KMS-11 (cell line): ENCODE data around the gene BCAS1.

ENCODE experiments used
- H2AFZ ChIP-seq: fragments of 200-600 bp; sonication (generic); 2 replicates; pipeline ENCODE4 v1.6.1; 2016; ENCODE audit warnings: antibody characterized with exemption, mixed run types, low read depth
- H3K27ac ChIP-seq: fragments of 200-600 bp; sonication (generic); 2 replicates; pipeline ENCODE4 v1.6.1; 2016; ENCODE audit warnings: mild to moderate bottlenecking, mixed run types
- H3K27me3 ChIP-seq: fragments of 200-600 bp; sonication (generic); 2 replicates; pipeline ENCODE4 v1.6.1; 2017; ENCODE audit warnings: mild to moderate bottlenecking, low read depth, mixed run types, moderate library complexity; ENCODE audit not compliant: insufficient read depth
- H3K36me3 ChIP-seq: fragments of 200-600 bp; sonication (generic); 2 replicates; pipeline ENCODE4 v1.6.1; 2017; ENCODE audit warnings: mild to moderate bottlenecking, mixed run types; ENCODE audit not compliant: insufficient read depth
- H3K4me1 ChIP-seq: fragments of 200-600 bp; sonication (generic); 2 replicates; pipeline ENCODE4 v1.6.1; 2016; ENCODE audit warnings: mild to moderate bottlenecking, low read depth, mixed run types; ENCODE audit not compliant: poor library complexity, severe bottlenecking
- H3K4me2 ChIP-seq: fragments of 200-600 bp; sonication (generic); 2 replicates; pipeline ENCODE4 v1.7.0; 2016; ENCODE audit warnings: mild to moderate bottlenecking, mixed run types
- H3K4me3 ChIP-seq: fragments of 200-600 bp; sonication (generic); IDR thresholded peaks from 2 replicates; pipeline ENCODE4 v1.6.1; 2017; ENCODE audit warnings: low read depth, low read length, mixed read lengths; ENCODE audit not compliant: insufficient read depth
- H3K79me2 ChIP-seq: fragments of 200-600 bp; sonication (generic); 2 replicates; pipeline ENCODE4 v1.6.1; 2016; ENCODE audit warnings: low read depth, mixed run types; ENCODE audit not compliant: insufficient read depth
- H3K9ac ChIP-seq: fragments of 200-600 bp; sonication (generic); 2 replicates; pipeline ENCODE4 v1.6.1; 2016; ENCODE audit warnings: mild to moderate bottlenecking, mixed run types
- H4K20me1 ChIP-seq: fragments of 200-600 bp; sonication (generic); 2 replicates; pipeline ENCODE4 v1.6.1; 2016; ENCODE audit warnings: mild to moderate bottlenecking, mixed run types; ENCODE audit not compliant: insufficient read depth
- TF ChIP-seq, protein P1 (sequence below): fragments of 200-600 bp; sonication (generic); conservative IDR thresholded peaks from 2 replicates; pipeline ENCODE4 v1.6.1; 2017; ENCODE audit warnings: low read depth, mild to moderate bottlenecking, antibody characterized with exemption, low read length, moderate library complexity, mixed read lengths

Gene BCAS1

DNA sequence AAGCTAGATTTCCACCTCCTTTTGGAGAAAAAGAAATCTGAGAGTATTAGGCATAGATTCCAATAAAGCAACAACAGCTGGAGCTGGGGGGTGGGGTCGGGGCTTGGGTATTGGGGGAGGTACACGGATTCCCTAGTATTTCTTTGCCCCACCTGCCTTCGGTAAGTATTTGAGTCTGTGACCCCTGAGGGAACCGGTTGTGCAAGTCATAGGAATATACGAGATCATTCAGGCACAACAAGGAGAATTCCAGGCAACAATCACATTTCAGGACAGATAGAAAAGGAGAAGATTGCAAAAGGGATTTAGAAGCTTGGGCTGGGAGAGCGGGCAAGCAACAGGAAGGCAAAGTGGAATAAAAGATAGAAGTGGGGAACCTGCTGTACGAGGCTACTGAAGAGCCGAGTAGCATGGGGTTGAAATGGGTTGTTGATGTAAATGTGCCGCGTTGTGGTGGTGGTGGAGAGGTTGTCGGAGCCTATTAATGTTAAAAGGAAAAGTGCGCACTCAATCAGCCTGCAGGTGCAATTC is 148.9 kb downstream of the BCAS1 start:
- Histone ChIP-seq H3K27me3 (no peaks in the 10 kb centered on the region), H3K27ac (no peak overlapping the region), H3K4me1 (peaks cover 26% of the 10 kb centered on the region), H4K20me1 (no peaks in the 10 kb centered on the region), H3K79me2 (no peaks in the 10 kb centered on the region), H3K36me3 (no peaks in the 10 kb centered on the region), H3K9ac (no peak overlapping the region), H3K4me2 (no peak overlapping the region), H3K4me3 (no peak overlapping the region), H2AFZ (no peak overlapping the region)
- TF ChIP-seq, protein P1, sequence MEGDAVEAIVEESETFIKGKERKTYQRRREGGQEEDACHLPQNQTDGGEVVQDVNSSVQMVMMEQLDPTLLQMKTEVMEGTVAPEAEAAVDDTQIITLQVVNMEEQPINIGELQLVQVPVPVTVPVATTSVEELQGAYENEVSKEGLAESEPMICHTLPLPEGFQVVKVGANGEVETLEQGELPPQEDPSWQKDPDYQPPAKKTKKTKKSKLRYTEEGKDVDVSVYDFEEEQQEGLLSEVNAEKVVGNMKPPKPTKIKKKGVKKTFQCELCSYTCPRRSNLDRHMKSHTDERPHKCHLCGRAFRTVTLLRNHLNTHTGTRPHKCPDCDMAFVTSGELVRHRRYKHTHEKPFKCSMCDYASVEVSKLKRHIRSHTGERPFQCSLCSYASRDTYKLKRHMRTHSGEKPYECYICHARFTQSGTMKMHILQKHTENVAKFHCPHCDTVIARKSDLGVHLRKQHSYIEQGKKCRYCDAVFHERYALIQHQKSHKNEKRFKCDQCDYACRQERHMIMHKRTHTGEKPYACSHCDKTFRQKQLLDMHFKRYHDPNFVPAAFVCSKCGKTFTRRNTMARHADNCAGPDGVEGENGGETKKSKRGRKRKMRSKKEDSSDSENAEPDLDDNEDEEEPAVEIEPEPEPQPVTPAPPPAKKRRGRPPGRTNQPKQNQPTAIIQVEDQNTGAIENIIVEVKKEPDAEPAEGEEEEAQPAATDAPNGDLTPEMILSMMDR: no peak

DNA sequence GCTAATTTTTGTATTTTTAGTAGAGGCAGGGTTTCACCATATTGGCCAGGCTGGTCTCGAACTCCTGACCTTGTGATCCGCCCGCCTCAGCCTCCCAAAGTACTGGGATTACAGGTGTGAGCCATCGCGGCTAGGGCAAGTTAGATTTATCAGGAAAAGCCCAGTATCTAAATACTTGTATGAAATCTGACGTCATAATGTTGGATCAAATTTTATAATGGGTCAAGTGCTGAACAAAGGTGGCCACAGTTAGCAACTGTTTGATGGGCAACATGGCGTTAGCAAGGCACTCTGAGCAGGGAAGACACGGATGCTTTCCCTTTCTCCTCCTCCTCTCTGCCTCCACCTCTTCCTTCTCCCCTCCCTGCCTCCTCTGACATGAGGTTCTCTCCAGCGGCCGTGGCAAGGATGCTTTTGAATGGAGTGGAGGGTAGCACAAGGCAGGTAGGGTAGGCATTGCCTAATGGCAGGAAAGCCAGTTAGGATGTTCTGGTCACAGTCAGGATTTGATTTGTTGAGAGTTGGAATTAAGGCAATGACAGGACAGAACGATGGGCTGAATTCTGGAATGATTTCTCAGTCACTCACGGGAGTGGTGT is 149.6 kb downstream of the BCAS1 start:
- no peak overlapping the region for H3K27ac ChIP-seq
- peaks cover 33% of the 10 kb centered on the region for H3K4me1 ChIP-seq
- H3K4me3 ChIP-seq: no peak overlapping the region
- no peak overlapping the region for H2AFZ ChIP-seq
- no peaks in the 10 kb centered on the region for H4K20me1 ChIP-seq
- H3K27me3 ChIP-seq: no peaks in the 10 kb centered on the region
- no peaks in the 10 kb centered on the region for H3K79me2 ChIP-seq
- no peak overlapping the region for H3K4me2 ChIP-seq
- H3K36me3 ChIP-seq: no peaks in the 10 kb centered on the region
- TF ChIP-seq, protein P1: no peak
- H3K9ac ChIP-seq: no peak overlapping the region

DNA sequence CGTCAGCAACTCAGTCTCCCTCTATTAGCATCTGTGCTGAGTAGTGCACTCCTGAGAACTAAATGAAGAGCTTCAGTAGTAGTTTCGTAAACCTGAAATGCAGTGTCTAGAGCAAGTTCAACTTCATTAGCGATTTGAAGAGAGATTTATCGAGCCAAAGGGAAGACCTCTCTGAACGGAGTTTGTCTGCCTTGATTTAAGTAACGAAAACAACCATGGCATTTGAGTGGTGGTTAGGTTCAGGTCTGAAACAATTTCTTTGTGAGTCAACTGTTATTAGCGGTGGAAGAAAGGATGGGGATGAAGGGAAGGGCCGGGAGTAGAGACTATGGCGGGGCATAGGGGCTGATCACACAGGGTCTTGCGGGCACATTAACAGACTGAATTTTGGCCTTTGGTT is 150.5 kb downstream of the BCAS1 start:
- no peaks in the 10 kb centered on the region for H4K20me1 ChIP-seq
- no peaks in the 10 kb centered on the region for H3K79me2 ChIP-seq
- no peak overlapping the region for H3K4me3 ChIP-seq
- TF ChIP-seq, protein P1: no peak
- no peak overlapping the region for H3K9ac ChIP-seq
- H3K27ac ChIP-seq: no peak overlapping the region
- H3K4me2 ChIP-seq: no peak overlapping the region
- H3K4me1 ChIP-seq: peaks cover 36% of the 10 kb centered on the region
- no peaks in the 10 kb centered on the region for H3K36me3 ChIP-seq
- no peak overlapping the region for H2AFZ ChIP-seq
- H3K27me3 ChIP-seq: no peaks in the 10 kb centered on the region

DNA sequence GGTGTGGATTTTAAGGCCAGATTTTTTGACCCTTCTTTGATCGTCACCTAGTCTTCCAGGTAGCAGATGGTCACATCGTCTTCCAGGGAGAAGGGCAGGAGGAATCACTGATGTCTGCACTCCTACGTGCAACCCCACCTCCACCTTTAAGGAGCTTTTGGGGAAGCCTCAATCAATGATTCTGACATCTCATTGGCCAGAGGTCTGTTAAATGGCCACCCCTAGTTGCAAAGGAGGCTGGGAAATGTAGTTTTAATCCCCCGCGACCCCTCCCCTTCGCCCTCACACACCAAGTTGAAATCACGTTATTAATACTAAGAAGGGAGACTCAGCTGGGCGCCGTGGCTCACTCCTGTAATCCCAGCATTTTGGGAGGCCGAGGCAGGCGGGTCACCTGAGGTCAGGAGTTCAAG is 151.4 kb downstream of the BCAS1 start:
- no peak overlapping the region for H3K4me3 ChIP-seq
- no peak overlapping the region for H3K4me2 ChIP-seq
- H3K27ac ChIP-seq: no peak overlapping the region
- H3K9ac ChIP-seq: no peak overlapping the region
- TF ChIP-seq, protein P1: no peak
- H3K79me2 ChIP-seq: no peaks in the 10 kb centered on the region
- H2AFZ ChIP-seq: no peak overlapping the region
- H3K36me3 ChIP-seq: no peaks in the 10 kb centered on the region
- no peaks in the 10 kb centered on the region for H3K27me3 ChIP-seq
- no peaks in the 10 kb centered on the region for H4K20me1 ChIP-seq
- H3K4me1 ChIP-seq: peaks cover 45% of the 10 kb centered on the region
